CD4-positive, alpha-beta T cell (primary cell): ENCODE data around the gene NTN1. TPM values are rescaled to one million over a fixed set of nuclear protein-coding genes. Genes with fewer than 3 reads are reported as not detected.

Experiments
- ATAC-seq: fragments of 200-7000 bp; cut with Tn5 transposase; one replicate; pipeline ENCODE4 v1.10.0; 2022; ENCODE audit warnings: mild to moderate bottlenecking; ENCODE audit not compliant: poor library complexity
- CTCF ChIA-PET: fragments of 350-600 bp; sonication (Branson Sonifier 250); formaldehyde crosslinking; loops from one replicate; lab custom pipeline; 2021; ENCODE audit warnings: antibody characterized with exemption, inconsistent platforms; lab: Charles Lee
- POLR2A ChIA-PET: fragments of 350-600 bp; sonication (Branson Sonifier 250); formaldehyde crosslinking; loops from one replicate; lab custom pipeline; 2021; ENCODE audit warnings: antibody characterized with exemption, inconsistent platforms; lab: Charles Lee
- DNase-seq, 14 experiments: peaks; one replicate each; pipeline ENCODE4 v3.0.0-alpha.2; 2013 to 2020; ENCODE audit warnings: mixed read lengths in 2 of 14
- H3K27ac ChIP-seq, 2 donors: one replicate each; pipeline versions ENCODE4 v1.5.1 to v1.7.0; 2013; ENCODE audit warnings: low read length in 2 of 2, low read depth in 1 of 2, mild to moderate bottlenecking in 1 of 2
- H3K27me3 ChIP-seq, 2 experiments: 1 replicate in 1 of 2; 2 replicates in 1 of 2; pipeline versions ENCODE4 v1.6.1 to v1.7.0; 2013; ENCODE audit warnings: low read length in 2 of 2, control low read depth in 1 of 2, mild to moderate bottlenecking in 1 of 2, moderate library complexity in 1 of 2; ENCODE audit not compliant: insufficient read depth in 2 of 2, control insufficient read depth in 1 of 2
- H3K36me3 ChIP-seq: one replicate; pipeline ENCODE4 v1.6.1; 2013; ENCODE audit warnings: low read length, control low read depth; ENCODE audit not compliant: insufficient read depth
- H3K4me1 ChIP-seq: one replicate; pipeline ENCODE4 v1.6.1; 2013; ENCODE audit warnings: low read length, control low read depth; ENCODE audit not compliant: insufficient read depth
- H3K4me3 ChIP-seq: one replicate; pipeline ENCODE4 v1.5.1; 2013; ENCODE audit warnings: mild to moderate bottlenecking, low read length, moderate library complexity
- H3K9me3 ChIP-seq, 2 experiments: 1 replicate in 1 of 2; 2 replicates in 1 of 2; pipeline versions ENCODE4 v1.6.1 to v1.7.0; 2013; ENCODE audit warnings: low read length in 2 of 2, mild to moderate bottlenecking in 2 of 2, control low read depth in 1 of 2, moderate library complexity in 1 of 2; ENCODE audit not compliant: control insufficient read depth in 1 of 2, insufficient read depth in 1 of 2
- H3K27ac Mint-ChIP-seq: one replicate; pipeline ENCODE4 v1.8.0; 2020; ENCODE audit warnings: mixed read lengths
- H3K27me3 Mint-ChIP-seq: one replicate; pipeline ENCODE4 v1.8.0; 2021; ENCODE audit warnings: mixed read lengths
- H3K36me3 Mint-ChIP-seq: one replicate; pipeline ENCODE4 v1.8.0; 2021; ENCODE audit warnings: low read depth, mixed read lengths
- H3K4me1 Mint-ChIP-seq: one replicate; pipeline ENCODE4 v1.8.0; 2021; ENCODE audit warnings: low read depth, mixed read lengths
- H3K4me3 Mint-ChIP-seq: one replicate; pipeline ENCODE4 v1.8.0; 2020; ENCODE audit warnings: mild to moderate bottlenecking, mixed read lengths
- H3K9me3 Mint-ChIP-seq: one replicate; pipeline ENCODE4 v1.8.0; 2020; ENCODE audit warnings: mixed read lengths
- CTCF ChIP-seq: fragments of 200-600 bp; IDR thresholded peaks from one replicate; pipeline ENCODE4 v1.8.0; 2022; ENCODE audit warnings: antibody characterized with exemption, mild to moderate bottlenecking
- intact Hi-C, 2 experiments: fragments of 100-400 bp; cut with DNase I in 1 of 2; cut with micrococcal nuclease in 1 of 2; formaldehyde crosslinking; loops; one replicate each; pipeline versions ENCODE4 v1.15.1 to v1.9.0; 2023 to 2025; cut with DNase I, micrococcal nuclease
- total RNA-seq, 174 experiments: library from RNA in 2 of 174; stranded (reverse) in 2 of 174; gene quantifications; one replicate each; pipeline ENCODE4 v1.2.3 and lab custom pipeline; 2021 to 2026

The NTN1 gene
- total RNA-seq, 2 experiments from 2014 or later = 0.08 to 0.14 TPM

- no peak for DNase-seq
- Mint-ChIP-seq H3K4me1 (no peaks in the 10 kb centered on the region), H3K9me3 (no peaks in the 10 kb centered on the region), H3K27ac (no peak overlapping the region), H3K36me3 (no peaks in the 10 kb centered on the region), H3K27me3 (peaks cover 19% of the 10 kb centered on the region), H3K4me3 (no peak overlapping the region)
- Histone ChIP-seq H3K36me3 (no peaks in the 10 kb centered on the region), H3K27ac (no peak overlapping the region), H3K4me3 (no peak overlapping the region), H3K4me1 (no peaks in the 10 kb centered on the region), H3K9me3 (no peaks in the 10 kb centered on the region), H3K27me3 (peaks cover 0 to 3% of the 10 kb centered on the region in 2 experiments)
- intact Hi-C loops = no loop called here
- TF ChIP-seq CTCF = no peak
- ChIA-PET CTCF (no interaction called here), POLR2A (no interaction called here)
- ATAC-seq = no peak
Observed at GRCh38 chr17:9123594-9124553, 102.6 kb downstream of the NTN1 start.

- H3K36me3 Mint-ChIP-seq = no peaks in the 10 kb centered on the region
- Histone ChIP-seq H3K27ac (no peak overlapping the region), H3K4me1 (no peaks in the 10 kb centered on the region), H3K36me3 (no peaks in the 10 kb centered on the region), H3K9me3 (no peaks in the 10 kb centered on the region), H3K4me3 (no peak overlapping the region), H3K27me3 (peaks cover 0 to 3% of the 10 kb centered on the region in 2 experiments)
- intact Hi-C loops = no loop called here
- no peak for TF ChIP-seq CTCF
- H3K27ac Mint-ChIP-seq = no peak overlapping the region
- ChIA-PET POLR2A (no interaction called here), CTCF (no interaction called here)
- DNase-seq (no peak), ATAC-seq (no peak)
- no peak overlapping the region for H3K4me3 Mint-ChIP-seq
- no peaks in the 10 kb centered on the region for H3K4me1 Mint-ChIP-seq
- no peaks in the 10 kb centered on the region for H3K9me3 Mint-ChIP-seq
- H3K27me3 Mint-ChIP-seq = peaks cover 19% of the 10 kb centered on the region
Observed at GRCh38 chr17:9124554-9124935, 103.2 kb downstream of the NTN1 start.

GRCh38 chr17:9125722-9126121 is 104.4 kb downstream of the NTN1 start:
- CTCF ChIA-PET = no interaction called here
- ATAC-seq (no peak), DNase-seq (no peak)
- peaks cover 16% of the 10 kb centered on the region for H3K27me3 Mint-ChIP-seq
- no peaks in the 10 kb centered on the region for H3K4me1 Mint-ChIP-seq
- intact Hi-C loops = no loop called here
- POLR2A ChIA-PET = no interaction called here
- TF ChIP-seq CTCF = no peak
- Histone ChIP-seq H3K9me3 (no peaks in the 10 kb centered on the region), H3K27me3 (peaks cover 0 to 3% of the 10 kb centered on the region in 2 experiments), H3K4me3 (no peak overlapping the region), H3K4me1 (no peaks in the 10 kb centered on the region), H3K27ac (no peak overlapping the region), H3K36me3 (no peaks in the 10 kb centered on the region)
- H3K27ac Mint-ChIP-seq = no peak overlapping the region
- no peak overlapping the region for H3K4me3 Mint-ChIP-seq
- H3K36me3 Mint-ChIP-seq = no peaks in the 10 kb centered on the region
- H3K9me3 Mint-ChIP-seq = no peaks in the 10 kb centered on the region
